GM19455 (cell line): Measurements from ENCODE around the gene PTPRE.
"Not testable (repeated sequence)": the region's sequence is repeated elsewhere in the genome, so short reads cannot be mapped to it uniquely, and the experiment has no call there.

Experiments used
- ATAC-seq: cut with Tn5 transposase; IDR thresholded peaks from one replicate; pipeline ENCODE4 v1.9.1; 2021; ENCODE audit not compliant: unreplicated experiment

Gene PTPRE

DNA sequence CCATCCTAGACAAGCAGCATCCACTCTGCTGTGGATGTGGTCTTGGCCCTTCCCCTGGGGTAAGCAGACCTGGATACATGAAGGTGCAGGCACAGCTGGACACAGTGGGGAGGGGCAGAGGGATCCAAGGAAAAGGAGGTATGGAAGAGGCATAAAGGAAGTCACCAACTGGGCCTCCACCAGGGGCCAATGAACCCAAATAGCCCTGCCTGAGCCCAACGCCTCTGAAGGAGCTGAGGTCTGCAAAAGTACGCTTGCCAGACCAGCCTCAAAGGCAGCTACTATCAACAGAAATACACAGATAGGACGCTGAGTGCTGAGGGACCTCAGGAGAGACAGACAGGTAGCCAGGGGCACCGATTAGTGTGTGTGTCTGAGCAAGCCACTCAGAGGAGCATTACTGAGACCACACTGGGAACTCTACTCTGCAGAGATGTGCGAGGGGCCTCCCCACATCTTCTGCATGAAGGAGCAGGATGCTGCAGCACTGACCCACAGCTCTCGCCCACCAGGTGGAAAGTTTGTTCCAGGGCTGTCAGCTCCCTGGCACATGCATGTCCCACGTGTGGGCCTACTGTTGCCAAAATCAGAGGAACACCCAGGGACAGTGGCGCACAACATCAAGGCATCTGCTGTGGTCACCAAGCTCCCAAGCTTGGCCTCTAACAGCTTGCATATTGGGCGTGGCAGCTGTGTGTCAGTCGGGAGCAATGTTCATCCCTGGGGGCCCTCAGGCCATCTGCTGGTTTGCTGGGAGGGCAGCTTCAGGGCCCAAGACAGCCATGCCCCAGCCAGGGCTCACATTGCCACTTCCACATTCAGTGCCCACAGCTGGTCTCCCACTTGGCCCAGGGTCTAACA is 179.3 kb downstream of the PTPRE start:
- no peak for ATAC-seq

DNA sequence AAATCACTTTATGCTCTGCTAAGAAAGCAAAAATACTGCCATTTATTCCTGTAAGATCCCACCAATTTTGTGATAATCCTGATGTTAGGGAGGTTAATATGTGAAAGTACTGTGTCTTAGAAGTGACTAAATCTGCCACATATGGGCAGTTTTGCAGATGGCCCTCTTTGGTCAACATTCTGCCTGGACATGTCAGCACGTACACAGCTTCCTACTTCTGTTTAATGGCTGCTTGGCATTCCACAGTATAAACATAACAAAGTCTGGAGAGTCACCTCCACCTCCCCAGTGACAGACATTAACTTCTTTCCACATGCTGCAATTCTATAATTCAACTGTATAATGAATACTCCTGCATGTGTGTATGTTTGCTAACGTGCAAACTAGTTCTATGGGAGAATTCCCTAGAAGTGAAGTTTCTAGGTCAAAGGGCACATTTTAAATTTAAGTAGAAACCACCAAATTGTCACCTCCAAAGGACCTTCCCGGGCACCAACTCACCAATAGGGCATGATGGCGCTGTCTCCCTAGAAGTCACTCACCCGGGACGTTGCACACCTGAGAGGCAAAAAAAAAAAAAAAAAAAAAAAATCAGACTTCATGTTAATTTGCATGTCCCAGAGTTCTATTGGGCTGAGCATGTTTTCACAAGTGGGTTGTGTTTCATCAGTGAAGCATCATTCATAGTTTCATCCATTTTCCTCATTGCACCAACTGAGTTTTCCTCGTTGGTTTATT is 180.4 kb downstream of the PTPRE start:
- ATAC-seq = no peak

GRCh38 chr10:128087884-128088709 is 181.2 kb downstream of the PTPRE start:
- ATAC-seq = no peak

DNA sequence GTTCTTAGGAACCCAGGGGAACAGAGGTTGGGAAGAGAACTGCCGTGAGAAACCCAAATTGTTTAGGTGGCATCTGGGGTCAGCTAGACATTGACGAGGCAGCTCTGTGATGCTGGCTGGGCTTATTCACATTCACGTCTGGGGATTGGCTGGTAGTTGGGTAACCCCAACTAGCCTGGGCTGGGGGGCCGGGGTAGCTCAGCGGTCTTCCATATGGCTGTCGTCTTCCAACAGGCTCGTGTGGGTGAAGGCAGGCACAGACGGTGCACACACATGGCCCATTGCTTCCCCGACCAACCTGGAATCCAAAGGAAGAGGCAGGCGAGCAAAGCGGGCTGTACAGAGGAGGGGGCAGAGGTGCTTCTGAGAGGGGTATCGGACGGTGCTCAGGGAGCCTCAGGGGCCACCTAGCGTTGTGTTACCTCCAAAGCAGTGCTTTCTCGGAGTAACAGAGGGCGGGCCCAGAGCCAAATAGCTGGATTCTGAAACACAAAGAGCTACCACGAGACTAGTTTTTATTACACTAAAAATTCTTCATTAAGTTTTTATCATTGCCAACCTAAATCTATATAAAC is 184.8 kb downstream of the PTPRE start:
- no peak for ATAC-seq

DNA sequence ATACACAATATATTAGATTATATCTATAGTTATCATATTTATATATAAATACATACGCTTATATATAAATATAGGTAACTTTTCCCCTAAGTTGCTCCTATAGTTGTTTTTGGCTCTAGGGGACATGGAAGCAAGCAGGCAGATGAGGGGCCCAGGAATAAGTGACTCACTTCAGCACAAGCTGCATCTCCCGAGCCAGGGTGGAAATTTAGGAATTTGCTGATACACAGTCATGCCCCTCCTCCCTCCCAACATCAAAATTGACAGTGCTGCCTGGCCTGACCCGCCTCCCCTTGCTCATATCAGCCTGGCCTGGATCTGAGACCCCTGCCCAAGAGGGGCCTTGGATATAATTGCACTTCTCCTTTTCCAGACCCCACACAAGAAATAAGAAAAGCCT is 185.6 kb downstream of the PTPRE start:
- no peak for ATAC-seq

DNA sequence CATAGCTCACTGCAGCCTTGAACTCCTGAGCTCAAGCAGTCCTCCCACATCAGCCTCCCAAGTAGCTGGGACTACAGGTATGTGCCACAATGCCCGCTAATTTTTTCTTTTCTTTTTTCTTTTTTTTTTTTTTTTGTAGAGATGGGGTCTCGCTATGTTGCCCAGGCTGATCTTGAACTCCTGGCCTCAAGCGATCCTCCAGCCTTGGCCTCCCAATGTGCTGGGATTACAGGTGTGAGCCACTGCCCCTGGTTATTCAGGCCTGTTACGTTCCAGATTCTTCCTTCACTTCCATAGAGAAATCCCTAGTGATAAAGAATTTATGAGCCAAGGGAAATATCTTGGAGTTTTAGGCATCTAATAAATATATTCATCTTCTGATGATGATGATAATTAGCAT is 187.7 kb downstream of the PTPRE start:
- not testable (repeated sequence) for ATAC-seq

GRCh38 chr10:128095027-128095752 is 188.3 kb downstream of the PTPRE start:
- peak; percentile 79 for ATAC-seq

- no peak for ATAC-seq
Observed at GRCh38 chr10:128095753-128096469, 189.0 kb downstream of the PTPRE start.

DNA sequence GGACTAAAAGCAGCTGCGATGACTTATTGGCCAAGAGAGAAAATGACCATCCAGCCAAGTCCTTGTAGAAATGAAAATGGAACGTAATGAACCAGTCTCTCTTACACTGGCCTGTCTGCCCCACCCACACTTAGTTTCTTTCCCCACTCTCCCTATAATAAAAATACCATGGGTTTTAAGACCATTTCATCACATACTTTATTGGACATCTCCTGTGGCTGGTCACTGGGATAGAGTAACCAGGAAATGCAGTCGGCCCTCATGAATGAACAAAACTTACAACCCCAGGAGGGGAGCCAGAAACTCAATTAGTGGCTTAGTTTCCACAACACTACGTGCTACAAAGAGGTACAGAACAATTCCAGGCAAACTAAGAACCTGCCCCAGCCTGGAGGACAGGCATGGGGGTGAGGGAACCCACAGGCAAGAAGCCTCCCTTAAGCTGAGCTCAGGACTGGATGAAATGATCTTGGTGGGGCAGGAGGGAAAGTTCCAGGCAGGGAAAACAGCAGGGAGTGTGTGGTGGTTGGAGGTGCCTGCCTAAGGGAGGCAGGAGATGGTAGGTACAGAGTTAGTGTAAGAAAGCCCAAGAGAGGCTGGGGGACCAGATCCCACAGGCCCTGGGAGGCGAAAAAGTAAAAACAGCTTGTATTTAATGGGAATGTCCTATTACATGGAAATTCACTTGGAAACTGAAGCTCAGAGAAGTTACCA is 189.7 kb downstream of the PTPRE start:
- ATAC-seq = no peak

DNA sequence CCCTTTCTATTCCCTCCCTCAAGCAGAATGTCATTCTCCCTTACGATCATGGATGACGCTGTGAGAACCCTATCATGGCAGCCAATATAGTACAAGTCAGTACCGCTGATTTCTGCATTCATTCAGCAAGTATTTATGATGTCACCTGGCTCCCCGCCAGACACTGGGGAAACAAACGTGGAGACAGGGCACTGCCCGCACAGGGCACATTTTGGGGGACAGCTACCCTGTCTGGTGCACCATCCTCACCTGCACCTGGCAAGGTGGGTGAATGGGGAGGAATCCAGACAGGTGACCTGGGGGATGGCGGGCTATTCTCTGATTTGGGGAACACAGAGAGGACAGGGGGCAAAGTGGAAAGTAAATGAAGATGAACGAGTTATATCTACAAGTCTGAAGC is 190.9 kb downstream of the PTPRE start:
- no peak for ATAC-seq

DNA sequence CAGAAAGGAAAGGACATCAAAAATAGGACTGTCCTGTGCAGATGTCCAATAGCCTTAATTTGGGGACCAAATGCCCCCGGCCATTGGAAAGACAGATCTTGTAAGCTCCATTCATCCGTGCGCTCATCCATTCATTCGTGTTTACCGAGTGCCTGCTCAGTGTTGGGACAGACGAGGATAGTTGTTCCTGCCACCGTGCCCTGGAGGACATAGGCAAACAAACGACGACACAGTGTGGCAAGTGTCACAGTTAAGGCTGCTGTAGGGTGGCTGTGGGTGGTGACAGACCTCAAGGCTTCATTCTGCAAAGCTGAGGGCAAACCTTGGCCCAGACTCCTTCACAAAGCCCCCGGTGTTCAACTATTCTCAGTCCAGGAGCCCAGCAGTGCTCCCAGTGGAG is 191.7 kb downstream of the PTPRE start:
- no peak for ATAC-seq

DNA sequence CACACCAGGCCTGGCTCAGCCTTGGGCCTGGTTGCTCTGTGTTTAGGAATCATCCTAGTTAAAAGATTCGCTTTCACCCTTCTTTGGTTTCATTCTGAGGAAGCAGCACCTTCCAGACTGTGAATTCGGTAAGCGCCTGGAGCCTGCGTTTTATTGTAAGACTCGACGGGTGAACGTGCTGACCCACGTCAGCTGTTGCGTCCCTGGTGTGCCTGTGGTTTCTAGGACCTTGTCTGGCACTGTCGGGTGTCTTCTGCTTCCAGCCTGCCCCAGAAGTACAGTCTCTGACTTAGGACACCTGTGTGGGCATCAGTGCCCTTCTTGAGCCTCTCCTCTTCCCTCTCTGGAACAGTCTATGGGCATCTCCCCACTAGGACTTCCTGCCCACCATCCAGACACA is 193.0 kb downstream of the PTPRE start:
- ATAC-seq = no peak

GRCh38 chr10:128101901-128102300 is 195.0 kb downstream of the PTPRE start:
- ATAC-seq = no peak

DNA sequence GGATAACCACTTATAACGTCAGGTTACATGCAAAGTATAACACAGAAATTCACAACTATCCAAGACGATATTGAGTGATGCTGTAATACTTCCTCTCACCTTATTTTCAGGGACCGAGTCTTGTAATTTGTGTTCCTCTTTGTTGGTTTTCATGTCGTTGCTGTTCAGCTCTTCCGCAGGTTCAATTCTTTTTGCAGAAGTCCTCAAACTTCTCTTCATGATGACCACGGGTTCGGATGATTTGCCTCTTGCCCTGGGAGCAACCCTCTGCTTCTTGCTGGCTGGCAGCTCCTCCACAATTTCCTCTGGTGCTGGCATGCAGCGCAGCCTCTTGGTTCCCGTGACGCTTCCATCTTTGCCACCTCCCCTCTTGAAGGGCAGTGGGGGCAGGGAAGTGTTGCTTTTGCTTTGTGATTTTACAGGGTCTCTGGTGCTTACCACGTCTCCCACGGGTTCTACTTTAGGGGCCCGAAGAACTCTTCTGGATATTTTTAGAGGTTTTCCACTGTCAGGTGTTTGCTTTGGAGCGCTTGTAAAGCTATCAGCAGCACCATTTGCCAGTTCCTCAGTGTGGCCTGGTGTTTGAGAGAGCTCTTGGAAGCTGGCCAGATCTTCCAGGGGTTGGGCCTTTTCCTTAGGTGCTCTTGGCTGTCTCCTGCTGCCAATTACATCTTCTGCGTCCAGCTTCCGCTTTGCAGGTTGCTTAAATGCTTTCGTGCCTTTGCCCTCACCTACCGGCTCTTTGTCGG is 195.8 kb downstream of the PTPRE start:
- ATAC-seq = no peak

DNA sequence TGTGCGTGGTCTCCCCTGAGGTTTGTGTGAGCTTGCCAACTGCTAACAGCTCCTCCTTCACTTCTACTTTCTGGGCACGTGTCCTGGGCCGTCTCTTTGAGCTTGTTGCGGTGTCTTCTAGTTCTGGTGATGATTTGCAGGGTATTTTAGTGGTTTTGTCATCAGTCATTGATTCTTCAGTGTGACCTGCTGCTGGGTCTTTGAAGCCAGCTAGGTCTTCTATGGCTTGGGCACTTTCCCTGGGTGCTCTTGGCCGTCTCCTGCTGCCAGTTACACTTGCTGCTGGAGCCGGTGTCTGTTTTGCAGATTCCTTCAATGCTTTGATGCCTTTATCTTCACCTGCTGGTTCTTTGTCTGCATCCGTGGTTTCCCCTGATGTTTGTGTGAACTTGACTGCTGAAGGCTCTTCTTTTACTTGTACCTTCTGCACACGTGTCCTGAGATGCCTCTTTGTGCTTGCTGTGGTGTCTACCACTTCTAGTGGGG is 196.4 kb downstream of the PTPRE start:
- no peak for ATAC-seq

GRCh38 chr10:128105383-128105782 is 198.5 kb downstream of the PTPRE start:
- ATAC-seq = no peak

DNA sequence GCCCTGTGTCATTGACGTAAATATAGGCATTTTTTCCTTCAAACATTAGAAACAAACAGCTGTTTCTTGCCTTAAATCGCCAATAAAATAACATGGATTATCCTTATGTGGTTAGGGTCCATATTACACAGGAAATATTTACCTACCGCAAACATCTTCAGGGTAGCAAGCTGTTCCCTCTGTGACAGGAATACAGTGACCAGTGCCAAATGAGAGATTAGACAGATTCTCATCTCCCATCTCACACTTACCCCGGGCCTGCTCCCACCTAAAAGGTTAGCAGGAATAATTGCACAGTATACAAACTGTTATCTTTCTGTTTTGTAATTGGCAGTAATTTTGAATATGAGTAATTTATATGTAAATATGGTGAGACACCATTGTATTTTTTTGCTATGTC is 202.8 kb downstream of the PTPRE start:
- ATAC-seq = no peak

- ATAC-seq = no peak
Observed at GRCh38 chr10:128110339-128110738, 203.4 kb downstream of the PTPRE start.
